Fibroblast of skin of back (primary cell): Measurements from ENCODE around the gene KLHL17.
A peak's percentile ranks its signal among the peaks of the same experiment; 100 is the strongest.
"Not testable (repeated sequence)": the region's sequence is repeated elsewhere in the genome, so short reads cannot be mapped to it uniquely, and the experiment has no call there.

Experiments
- DNase-seq: peaks from one replicate; pipeline ENCODE4 v3.0.0-alpha.2; 2013

Gene KLHL17

DNA sequence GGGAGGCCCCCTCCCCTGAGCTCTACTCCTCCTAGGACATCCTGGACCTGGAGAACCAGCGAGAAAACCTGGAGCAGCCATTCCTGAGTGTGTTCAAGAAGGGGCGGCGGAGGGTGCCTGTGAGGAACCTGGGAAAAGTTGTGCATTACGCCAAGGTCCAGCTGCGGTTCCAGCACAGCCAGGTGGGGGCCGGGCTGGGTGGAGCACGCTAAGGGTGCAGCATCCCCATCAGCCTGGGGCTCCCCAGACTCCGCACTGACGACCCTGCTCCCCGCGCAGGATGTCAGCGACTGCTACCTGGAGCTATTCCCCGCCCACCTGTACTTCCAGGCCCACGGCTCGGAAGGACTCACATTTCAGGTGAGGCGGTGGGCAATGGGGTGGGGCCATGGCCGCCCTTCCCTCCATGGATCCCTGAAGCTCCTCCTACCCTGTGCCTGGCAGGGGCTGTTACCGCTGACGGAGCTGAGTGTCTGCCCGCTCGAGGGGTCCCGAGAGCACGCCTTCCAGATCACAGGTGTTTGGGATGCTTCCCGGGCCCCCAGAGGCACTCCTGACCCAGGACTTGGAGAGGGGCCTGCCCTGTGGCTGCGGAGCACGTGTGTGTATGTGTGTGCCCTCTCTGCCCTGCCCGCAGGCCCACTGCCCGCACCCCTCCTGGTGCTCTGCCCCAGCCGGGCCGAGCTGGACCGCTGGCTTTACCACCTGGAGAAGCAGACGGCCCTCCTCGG is 10.0 kb downstream of the KLHL17 start:
- no peak for DNase-seq

DNA sequence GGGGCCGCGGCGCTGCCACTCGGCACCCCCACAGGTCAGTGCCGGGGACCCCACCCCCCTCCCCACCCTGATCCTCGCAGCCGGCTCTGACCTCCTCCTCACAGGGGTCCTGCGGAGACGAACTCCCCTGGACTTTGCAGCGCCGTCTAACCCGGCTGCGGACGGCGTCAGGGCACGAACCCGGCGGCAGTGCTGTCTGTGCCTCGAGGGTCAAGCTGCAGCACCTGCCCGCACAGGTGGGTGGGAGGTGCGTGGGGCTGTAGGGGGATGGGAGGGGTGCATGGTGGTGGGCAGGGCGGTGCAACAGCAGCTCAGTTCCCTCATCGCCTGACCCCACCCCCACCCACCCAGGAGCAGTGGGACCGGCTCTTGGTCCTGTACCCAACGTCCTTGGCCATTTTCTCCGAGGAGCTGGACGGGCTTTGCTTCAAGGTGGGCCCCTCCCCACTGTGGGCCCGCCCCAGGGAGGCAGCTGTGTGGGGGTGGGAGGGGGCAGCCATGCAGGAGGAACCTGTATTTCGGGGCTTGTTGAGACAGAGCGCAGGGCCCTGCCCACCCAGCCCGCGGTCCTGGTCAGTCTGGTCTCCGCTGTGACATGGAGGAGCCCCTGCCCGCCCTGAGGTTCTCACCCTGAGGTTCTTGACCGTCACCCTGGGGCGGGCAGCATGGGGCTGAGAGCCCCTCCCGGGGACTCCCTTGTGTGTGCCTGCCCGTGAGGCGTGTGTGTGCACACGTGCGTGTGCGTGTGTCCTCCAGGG is 10.8 kb downstream of the KLHL17 start:
- no peak for DNase-seq

- DNase-seq = no peak
These were observed 11.5 kb downstream of the KLHL17 start for GRCh38 chr1:971751-972506.

DNA sequence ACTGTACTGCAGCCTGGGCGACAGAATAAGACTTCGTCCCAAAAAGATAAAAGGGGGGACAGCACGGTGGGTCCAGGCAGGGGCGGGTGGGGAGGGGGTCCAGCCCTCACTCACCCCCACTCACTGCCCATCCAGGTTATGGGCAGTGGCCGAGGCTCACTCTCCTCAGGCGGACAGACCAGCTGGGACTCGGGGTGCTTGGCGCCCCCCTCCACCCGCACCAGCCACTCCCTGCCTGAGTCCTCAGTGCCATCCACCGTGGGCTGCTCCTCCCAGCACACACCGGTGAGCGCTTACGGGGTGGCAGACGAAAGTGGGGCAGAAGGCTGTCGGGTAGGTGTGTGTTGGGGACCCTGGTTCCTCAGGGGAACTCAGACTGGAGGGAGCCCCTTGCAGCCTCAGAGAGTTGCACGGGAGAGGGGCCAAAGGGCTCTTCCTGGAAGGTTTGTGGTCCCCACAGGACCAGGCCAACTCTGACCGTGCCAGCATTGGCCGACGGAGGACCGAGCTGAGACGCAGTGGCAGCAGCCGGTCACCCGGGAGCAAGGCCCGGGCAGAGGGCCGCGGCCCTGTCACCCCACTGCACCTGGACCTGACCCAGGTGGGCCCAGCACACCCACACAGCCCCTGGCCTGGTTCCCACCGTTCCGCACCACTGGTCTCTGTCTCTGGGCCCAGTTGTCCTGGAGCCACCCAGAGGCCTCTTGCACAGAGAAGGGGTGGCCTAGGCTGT is 12.5 kb downstream of the KLHL17 start:
- DNase-seq = no peak

- no peak for DNase-seq
These were observed 13.3 kb downstream of the KLHL17 start for GRCh38 chr1:973459-974292.

- DNase-seq = no peak
These were observed 13.9 kb downstream of the KLHL17 start for GRCh38 chr1:974293-974640.

DNA sequence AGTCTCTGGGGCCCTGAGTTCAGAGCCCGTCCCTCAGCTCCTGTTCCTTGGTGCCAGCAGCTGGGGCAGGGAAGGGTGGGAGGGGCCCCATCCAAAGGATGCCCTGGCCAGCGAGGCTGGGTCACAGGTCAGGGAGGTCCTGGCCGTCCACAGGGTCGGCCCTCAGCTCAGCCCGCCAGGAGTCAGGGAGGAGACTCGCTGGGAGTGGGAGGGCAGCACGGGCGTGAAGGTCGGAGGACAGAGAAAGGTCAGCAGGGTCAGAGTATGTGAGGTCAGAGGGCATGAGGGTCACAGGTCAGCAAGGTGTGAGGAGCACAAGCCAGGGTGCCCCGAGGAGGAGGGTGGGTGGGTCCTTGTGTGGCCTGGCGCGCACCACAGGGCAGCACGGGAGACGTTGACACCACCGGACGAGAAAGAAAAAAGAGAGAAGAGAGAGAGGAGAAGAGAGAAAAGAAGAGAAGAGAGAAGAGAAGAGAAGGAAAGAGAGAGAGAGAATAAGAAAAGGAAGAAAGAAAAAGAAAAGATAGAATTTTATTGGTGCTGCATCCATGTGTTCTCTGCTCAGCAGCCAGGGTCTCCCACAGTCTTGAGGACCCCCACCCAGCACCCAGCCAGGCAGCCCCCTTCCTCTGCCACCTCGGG is 14.4 kb downstream of the KLHL17 start:
- DNase-seq = no peak

GRCh38 chr1:975365-975764 is 15.0 kb downstream of the KLHL17 start:
- DNase-seq = no peak

GRCh38 chr1:975896-976683 is 15.7 kb downstream of the KLHL17 start:
- peak; percentile 50 for DNase-seq

- DNase-seq = not testable (repeated sequence)
These were observed 16.4 kb downstream of the KLHL17 start for GRCh38 chr1:976791-977190.

DNA sequence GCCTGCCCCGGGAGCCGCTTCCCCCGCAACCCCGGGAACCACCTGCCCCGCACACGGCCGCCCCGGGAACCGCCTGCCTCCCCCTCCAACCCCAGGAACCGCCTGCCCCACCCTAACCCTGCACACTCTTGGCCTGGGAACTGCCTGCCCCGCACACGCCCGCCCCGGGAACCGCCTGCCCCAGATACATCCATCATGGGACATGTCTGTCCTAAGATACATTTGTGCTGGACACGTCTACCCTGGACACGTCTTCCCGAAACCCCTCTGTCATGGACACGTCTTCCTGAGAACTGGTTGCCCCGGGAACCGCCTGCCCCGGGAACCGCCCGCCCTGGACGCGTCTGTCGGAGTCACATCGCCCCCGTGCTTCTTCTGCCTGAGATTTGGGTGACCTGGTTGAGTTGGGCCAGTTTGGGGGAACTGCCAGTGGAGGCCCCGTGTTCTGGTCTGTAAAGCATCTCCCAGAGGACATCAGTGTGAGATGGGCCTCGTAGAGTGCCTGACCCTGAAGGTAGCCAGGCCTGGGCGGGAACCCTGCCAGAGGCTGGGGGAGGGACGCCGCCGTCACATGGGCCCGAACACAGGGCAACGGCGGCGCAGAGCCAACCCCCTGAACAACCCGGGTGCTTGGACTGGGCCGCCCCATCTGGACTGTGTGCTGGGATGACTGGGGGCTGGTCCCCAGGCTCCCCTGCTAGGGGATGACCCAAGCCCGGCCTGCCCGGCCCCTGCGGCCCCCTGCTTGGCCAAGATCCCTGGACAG is 17.9 kb downstream of the KLHL17 start:
- DNase-seq = no peak

- no peak for DNase-seq
These were observed 18.7 kb downstream of the KLHL17 start for GRCh38 chr1:978835-979743.

- DNase-seq = no peak
These were observed 19.3 kb downstream of the KLHL17 start for GRCh38 chr1:979744-980072.

DNA sequence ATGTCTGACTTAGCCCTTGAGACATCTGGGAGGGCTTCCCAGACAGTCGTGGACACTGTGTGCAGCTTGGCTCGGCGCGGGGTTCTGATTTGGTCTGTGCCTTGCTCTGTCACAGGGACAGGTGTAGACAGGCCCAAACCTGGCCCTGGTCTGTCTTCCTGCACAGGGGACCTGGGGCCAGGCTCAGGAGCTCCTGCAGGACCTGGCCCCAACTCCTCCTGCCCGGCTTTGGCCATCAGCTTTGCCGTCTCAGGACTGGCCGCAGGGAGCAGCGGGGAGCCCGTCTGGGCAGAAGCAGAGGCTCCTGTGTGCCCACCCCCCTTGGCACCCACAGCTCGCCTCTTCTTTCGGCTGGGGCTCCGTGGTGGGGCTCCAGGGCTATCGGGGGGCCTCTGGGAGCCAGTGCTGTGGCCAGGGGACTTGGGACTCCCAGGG is 19.8 kb downstream of the KLHL17 start:
- DNase-seq = no peak

GRCh38 chr1:980602-981395 is 20.4 kb downstream of the KLHL17 start:
- DNase-seq = no peak

GRCh38 chr1:981491-981954 is 21.1 kb downstream of the KLHL17 start:
- no peak for DNase-seq

DNA sequence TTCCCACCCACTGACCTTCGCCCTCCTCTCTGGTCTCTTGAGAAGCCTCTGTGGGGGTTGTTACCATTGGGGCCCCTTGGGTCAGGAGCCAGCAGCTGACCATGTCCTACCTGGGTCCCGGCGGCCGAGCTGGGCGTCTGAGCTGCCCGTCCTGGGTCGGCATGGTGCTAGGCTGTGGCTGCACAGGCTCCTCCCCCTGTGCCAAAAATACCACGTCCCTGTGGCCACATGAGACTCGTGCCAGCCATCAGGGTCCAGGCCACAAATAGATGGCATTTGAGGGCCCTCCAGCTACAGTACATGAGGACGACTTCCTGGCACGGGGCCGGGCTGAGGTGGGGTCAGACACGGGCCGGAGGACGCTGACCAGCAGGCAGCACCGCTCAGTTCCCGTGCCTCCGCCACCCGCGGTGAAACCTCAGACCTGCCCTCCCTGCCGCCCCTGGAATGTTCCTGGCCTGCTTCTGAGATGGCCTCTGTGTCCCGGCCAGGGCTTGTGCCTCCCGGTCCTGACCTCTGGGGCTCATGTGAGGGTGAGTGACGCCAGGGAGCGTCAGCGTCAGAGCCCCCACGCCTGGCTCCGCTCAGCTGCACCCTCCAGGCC is 21.7 kb downstream of the KLHL17 start, which contains the start of gene PERM1:
Gene PERM1, minus strand, starts transcription at position 139 of the 604 bp plus-strand sequence. CDS start 1,064 bp downstream, outside the sequence.
- DNase-seq = no peak
